NCI-H2227 treated with DMSO at 0.1 percent for 48 hours (cell line): Measurements from ENCODE around the gene CD38.
"Not testable (repeated sequence)": the region's sequence is repeated elsewhere in the genome, so short reads cannot be mapped to it uniquely, and the experiment has no call there.

Experiments
- DNase-seq: peaks from one replicate; lab custom pipeline; 2025; lab: John Stamatoyannopoulos, UW

The CD38 gene

DNA sequence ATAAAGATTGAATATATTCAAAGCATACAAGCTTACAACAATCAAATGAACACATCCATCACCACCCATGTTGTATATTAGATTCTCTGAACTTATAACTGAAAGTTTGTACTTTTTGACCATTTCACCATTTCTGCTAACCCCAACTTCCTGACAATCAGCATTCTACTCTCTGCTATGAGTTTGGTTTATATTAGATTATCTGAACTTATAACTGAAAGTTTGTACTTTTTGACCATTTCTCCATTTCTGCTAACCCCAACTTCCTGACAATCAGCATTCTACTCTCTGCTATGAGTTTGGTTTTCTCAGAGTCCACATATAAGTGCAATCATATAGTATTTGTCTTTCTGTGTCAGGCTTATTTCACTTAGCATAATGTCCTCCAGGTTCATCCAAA, 15.7 kb upstream of the CD38 start:
- DNase-seq: not testable (repeated sequence)

DNA sequence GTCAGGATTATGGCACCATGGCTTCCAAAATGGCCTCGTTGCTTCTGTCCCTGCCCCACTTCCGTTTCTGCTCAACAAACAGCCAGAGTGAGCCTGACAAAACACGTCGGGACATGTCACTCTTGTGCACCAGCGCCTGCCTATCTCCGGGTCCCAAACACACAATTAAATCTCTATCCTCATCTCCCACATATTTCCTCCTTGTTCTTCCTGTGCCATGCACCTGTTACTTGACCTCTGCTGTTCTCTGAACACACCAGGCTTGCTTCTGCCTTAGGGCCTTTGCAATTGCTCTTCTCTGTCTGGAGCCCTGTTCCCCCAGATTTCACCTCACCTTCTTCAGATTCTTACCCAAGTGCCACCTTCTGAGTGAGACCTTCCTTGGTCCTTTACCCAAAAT, 12.7 kb upstream of the CD38 start:
- DNase-seq: no peak

DNA sequence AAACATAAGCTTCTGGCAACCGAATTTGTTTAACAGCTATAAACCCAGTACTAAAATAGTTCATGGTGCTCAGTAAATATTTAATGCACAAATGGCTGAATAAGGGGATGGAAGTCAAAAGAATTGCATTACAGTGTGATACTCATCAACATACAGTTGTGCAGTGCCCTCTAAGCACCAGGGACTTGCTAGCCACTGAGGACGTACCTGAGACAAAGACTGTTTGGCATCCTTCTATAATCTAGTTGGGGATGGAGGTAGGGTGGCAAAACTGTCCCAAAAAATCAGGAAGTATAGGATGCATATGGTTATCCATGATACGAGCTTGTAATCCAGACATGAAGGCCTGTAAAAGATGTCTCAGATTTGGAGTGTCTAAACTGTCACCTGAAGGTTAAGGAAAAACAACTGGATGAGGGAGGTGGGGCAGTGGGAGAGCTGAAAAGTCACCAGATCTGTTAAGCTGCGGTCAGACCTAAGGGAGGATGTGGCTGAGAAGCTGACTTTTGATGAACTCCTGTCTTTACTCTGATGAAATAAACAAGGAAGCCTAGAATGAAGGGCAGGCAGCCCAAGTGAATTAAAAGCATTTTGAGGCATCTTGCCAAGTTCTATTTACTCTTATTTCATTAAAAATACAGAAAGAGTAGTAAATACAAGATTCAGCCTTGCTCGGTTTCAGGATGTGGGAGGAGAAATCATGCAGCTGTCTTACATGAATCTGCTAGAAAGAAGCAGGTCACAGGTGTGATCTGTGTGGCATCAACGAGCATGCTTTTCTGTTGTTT, 12.0 kb upstream of the CD38 start:
- no peak for DNase-seq

DNA sequence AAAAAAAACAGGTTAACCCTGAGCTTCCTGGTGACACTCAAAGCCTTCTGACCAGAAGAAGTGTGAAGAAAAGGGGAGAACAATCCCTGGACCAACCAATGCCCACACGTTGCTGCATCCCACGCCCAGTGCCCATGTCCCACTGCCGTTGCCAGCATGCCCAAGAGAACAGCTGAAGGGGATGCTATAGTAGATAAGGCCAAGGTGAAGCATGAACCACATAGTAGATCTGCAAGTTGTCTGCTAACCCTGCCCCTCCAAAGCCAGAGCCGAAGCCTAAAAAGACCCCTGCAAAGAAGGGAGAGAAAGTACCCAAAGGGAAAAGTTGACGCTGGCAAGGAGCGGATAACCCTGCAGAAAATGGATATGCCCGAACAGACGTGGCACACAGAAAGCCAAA, 11.3 kb upstream of the CD38 start:
- DNase-seq: no peak

DNA sequence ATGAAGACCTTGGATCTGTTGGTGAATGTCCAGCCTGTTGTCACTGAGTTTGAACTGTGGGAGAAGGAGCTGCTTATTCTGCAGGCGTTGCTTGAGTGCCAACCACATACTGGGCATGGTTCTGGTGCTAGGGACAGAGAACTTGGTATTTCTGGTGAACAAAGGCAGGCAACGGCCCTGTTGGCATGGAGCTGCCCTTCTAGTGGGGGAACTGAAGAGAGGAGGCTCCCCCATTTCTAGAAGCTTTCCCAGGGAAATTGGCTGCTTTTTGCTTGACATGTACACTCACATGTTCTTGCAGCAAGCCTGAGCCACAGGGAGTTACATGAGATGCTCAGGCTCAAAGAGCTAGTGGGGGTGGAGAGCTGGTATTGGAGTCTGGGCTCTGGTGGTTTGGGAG, 8.9 kb upstream of the CD38 start:
- no peak for DNase-seq

DNA sequence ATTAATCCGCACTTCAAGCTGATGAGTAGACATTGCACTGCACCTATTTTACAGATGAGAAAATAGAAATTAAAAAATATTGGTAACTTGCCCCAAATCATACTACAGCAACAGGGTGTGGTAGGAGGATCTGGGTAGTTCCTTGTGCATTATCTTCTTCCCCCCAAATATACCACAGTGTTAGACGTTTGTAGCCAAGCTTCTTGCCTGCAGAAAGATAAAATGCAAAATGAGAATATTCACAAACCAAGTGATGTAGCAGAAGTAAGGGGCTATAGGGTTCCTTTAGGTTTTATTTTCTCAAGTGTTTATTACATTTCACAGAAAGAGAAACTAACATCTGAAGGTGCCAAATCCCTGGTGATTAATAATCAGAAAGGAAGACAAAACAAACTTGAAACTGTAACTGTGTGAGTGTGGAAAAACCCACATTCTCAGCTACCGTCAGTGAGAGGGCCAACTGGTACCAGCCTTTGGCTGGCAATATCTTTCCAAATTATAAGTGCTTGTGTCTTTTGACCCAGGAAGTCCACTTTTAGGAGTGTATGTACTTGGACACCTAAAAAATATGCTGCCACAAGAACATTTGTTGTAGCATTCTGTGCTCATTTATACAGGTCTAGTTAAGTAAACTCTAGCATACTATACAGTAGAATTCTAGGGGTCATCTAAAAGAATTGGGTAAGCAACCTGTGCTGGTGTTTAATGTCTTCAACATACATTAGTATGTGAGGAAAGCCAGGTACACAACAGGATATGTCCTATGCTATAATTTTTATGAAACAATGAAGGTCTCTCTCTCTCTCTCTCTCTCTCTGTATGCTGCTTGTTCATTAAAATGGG, 6.7 kb upstream of the CD38 start:
- DNase-seq: no peak

DNA sequence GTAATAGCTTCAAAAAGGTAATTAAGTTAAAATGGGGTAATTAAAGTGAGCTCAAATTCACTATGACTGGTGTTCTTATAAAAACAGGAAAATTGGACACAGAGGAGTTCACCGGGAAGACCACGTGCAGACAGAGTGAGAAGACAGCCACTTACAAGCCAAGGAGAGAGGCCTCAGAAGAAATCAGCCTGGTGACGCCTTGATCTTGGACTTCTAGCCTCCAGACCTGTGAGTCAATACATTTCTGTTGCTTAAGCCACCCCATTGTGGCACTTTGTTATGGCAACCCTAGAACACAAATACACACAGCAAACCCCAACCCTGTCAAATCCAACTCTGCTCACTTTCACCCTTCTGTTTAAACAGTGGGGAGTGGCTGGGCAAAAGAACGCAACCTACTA, 4.1 kb upstream of the CD38 start:
- DNase-seq: no peak

DNA sequence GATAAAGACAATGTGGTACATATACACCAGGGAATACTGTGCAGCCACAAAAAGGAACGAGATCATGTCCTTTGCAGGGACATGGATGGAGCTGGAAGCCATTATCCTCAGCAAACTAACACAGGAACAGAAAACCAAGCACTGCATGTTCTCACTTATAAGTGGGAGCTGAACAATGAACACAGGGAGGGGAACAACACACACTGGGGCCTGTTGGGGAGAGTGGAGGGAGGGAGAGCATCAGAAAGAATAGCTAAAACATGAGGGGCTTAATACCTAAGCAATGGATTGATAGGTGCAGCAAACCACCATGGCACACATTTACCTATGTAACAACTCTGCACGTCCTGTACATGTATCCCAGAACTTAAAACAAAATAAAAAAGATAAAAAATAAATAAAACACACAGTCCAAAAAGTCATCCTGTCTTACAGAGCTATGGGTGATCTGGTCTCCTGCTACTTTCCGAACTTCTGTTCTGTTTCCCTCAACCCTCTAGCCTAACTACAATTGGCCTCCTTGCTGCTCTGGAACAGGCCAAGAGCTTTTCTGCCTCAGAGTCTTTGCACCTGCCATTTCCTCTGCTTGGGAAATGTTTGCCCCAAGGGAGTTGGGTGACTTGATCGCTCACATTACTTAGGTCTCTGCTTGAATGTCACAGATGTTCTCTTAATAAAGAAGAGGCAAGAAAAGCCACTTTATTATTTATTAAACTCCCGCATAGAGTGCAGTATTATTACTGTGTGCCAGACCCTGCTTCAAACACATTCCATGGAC, 1.1 kb upstream of the CD38 start:
- no peak for DNase-seq

DNA sequence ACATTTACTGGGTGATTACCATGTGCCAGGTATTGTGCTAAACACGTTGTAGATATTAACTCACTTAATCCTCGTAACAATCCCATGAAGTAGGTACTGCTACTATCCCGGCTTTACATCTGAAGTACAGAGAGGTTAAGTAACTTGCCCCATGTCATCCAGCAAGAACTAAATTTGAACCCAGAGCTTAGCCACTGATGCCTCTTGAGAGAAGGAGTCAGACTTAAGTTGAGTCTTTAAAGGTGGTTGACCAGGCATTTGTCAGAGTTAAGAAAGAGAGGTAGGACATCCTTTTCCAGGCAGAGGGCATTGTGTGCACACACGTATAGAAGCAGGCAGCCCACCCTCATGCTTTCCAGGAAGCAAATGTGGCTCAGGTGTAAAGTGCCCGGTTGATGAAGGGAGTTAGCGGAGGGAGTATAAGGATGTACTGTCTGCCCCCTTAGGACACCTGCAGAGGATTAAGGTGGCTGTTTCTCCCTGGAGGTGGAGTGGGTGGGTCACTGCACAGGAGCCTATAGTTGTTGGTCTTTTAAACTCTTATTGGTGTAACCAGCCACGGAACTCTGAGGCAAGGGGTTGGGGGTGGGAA, 335 bp upstream of the CD38 start:
- no peak for DNase-seq

DNA sequence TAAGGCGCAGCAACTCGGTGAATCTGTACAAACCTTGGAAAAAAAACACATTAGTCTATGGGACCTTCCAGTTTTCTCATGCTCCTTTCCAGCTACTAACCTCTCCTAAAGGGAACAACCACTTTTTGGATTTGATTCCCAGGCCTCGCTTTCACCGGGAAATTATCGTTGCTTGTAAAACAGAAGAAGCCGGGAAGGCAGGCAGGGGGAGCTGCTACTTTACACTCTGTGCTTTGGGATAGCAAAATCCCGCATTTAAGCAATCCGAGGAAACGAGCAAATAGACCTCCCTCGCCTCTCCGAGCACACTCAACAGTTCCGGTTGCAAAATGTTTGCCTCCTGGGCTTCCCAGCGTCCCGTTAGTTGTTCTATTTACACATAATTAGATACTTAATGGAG, 1.2 kb downstream of the CD38 start:
- DNase-seq: no peak

DNA sequence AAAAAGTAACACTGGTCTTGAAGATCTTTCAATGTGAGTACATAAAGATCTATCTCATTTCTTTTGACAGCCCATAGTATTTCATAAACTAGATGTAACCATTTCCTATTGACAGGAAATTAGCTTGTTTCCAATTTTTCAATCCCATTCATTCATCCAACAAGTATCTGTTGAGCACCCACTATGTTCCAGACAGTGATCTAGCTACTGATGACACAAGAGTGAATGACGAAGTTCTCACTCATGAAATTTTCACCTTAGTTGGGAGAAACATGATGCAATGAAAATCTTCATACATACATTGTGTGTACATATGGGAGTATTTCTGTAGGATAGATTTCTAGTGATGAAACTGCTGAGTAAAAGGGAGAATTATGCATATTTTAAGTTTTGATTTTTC, 1.7 kb downstream of the CD38 start:
- no peak for DNase-seq

DNA sequence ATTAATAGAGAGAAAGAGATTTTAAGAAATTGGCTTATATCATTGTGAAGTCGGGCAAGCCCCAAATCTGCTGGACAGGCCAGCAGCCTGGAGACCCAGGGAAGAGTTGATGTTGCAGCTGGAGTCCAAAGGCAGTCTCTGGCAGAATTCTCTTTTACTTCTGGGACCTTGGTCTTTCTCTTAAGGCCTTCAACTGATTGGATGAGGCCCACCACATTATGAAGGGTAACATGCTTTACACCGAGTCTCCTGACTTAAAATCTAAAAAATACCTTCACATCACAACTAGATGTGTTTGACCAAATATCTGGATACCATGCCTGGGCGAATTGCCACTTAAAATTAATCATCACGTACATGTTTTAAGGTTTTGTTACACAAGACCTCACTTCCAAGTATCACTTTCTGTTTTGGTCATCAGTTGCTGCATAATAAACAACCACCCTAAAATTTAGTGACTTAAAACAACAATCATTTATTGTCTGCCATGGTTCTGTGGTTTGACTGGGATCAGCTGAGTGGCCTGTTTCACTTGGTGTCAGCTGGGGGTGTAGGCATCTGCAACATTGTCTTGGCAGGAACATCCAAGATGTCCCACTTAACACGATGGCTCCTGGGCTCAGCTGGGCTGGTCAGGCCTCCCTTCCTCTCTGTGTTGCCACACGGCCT, 3.4 kb downstream of the CD38 start:
- DNase-seq: no peak

DNA sequence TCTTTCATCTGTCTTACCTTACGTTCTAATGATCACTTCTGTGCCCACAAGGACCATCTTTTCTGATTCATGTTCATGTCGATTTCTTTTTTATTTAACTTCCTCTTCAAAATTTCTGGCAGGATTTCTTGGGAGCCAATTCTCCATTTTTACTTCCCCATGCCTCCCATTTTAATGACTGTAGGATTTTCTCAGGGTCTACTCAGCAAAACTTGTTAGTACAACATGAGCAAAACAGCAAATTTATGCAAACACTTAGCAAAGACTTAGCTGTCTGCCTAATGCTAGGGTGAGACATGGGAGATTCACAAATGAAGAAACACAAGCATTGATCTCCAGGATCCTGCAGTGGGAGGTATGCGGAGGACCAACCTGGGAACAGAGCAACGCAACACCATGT, 5.5 kb downstream of the CD38 start:
- no peak for DNase-seq

DNA sequence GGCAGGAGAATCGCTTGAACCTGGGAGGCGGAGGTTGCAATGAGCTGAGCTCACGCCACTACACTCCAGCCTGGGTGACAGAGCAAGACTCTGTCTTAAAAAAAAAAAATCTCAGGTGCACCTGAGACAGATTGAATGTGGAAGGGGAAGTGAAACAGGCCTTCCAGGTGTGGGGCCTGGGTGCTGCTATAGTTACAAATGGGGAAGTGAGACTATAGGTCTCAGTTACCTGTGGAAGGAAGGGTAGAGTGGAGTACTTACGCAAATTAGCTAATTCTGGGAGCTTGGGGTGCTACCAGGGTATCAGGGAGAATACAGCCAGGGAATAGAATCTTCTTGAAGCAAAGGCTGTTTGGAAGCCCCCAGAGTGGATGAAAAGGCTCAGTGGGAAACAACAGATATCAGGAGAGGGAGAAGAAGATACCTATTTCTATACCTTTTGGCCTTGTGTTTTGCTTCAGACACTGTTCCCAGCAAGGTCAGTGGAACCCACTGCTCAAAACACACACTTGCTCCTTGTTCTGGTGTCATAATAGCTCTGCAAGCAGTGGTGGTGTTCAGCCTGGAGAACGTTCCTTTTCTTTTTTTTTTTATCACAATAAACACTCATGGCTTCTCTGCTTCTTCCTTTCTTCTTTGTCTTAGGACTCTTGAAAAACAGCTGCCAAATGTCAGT, 7.0 kb downstream of the CD38 start:
- no peak for DNase-seq

DNA sequence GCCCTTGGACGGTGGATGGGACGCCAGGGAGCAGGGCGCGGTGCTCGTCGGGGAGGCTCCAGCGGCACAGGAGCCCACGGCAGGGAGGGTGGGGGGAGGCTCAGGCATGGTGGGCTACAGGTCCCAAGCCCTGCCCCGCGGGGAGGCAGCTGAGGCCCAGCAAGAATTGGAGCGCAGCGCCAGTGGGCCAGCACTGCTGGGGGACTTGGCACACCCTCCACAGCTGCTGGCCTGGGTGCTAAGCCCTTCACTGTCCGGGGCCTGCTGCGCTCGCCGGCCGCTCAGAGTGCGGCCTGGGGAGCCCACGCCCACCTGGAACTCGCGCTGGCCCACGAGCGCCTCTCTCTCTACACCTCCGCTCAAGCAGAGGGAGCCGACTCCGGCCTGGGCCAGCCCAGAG, 8.6 kb downstream of the CD38 start:
- DNase-seq: no peak

DNA sequence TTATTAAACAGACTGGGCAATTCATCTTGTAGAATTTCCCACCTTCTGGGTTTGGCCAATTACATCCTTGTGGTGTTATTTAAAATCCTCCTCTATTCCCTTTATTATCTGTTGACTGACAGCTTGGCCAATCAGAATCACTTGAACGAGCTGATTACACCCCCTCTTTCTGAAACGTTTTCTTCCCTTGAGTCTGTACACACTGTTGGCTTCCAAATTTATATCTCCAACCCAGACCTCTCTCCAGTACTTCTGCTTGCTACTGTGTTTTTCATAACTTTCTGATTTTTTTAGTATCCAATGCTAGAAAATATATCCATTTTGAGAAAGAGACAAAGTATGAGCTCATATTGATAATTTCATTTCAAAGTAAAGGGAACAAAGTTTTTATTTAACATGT, 14.8 kb downstream of the CD38 start:
- DNase-seq: no peak

DNA sequence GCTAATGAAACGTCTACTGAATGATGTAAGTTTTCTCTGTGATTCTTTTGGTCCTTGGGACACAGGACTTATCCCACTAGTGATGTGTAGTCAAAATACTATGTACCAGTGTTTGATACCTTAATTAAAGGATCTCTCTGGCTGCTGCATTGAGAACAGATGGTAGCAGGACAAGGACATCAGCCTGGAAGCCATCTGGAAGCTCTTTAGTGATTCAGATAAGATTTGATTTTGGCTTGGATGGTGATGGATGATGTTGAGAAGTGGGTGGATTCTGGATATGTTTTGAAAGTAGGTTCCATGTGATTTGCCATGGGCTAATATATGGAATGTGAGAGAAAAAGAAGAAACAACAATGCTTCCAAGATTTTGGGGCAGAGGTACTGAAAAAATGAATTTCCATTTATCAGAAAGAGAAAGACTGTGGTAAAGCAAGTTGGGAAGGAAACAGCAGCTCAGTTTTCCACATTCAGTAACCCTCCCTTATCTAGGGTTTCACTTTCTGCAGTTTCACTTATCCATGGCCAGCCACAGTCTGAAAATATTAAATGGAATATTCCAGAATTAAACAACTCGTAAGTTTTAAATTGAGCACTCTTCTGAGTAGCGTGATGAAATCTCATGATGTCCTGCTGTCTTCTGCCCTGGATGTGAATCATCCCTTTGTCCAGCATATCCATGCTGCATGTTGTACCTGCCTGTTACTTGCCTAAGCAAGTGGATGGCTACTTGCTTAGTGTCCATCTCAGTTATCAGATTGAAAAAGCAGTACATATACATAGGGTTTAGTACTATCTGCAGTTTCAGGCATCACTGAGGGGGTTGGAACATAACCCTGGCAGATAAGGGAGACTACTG, 15.6 kb downstream of the CD38 start:
- no peak for DNase-seq

DNA sequence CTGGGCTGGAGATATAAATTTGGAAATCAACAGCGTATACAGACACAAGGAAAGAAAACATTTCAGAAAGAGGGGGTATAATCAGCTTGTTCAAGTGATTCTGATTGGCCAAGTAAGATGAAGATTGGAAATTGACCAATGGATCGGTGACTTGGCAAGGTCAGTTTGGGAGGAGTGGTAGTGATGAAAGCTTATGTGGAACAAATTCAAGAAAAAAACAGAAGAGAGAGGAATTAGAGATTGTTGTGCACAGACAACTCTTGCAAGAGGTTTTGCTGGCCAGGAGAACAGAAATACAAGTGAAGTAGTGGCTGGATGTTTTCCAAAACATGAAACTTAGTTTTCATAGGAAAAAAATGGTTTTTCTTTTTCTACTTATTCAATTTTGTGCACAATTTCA, 16.3 kb downstream of the CD38 start:
- no peak for DNase-seq

DNA sequence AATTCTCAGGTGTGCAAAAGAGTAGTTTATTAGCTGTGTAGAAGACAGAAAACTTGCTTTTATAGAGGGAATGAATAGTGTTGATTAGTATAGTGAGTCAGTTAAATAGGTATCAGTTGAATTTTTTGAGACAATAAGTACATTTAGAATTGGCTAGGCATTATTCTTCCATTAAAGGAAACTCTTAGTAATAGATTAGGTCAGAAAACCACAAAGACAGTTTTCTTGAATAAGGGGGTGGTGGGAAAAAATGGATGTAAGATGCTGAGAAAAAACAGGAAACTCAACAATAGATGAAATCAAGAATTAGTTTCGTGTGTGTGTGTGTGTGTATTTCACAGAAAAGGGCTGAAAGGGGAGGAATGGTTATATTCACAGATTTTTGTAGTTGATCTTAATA, 16.8 kb downstream of the CD38 start:
- no peak for DNase-seq

DNA sequence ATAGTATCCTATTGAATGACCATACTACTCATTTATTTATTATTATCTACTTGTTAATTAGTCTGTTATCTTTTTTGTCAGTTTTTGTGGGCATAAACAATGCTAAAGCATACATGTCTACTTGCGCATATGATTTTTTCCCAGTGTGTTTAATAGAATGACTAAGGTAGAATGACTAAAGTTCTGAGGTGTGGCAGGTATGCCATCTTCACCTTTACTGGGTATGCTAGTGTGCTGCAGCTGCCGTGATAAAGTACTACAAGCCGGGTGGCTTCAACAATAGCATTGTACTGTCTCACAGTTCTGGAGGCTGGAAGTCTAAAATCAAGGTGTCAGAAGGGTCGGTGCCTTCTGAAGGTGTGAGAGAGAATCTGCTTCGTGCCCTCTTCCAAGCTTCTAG, 19.2 kb downstream of the CD38 start:
- DNase-seq: no peak
